Activated T-cell treated with anti-CD3 and anti-CD28 coated beads, Interleukin-2, amount 50 U/mL, for 4 hours (primary cell): ENCODE measurements around the gene FANCE. TPM values are rescaled to one million over a fixed set of nuclear protein-coding genes. Genes with fewer than 3 reads are reported as not detected.

Source experiments
- total RNA-seq, 3 donors: library from RNA; stranded (reverse); gene quantifications; one replicate each; pipeline ENCODE4 v1.2.1, GENCODE V29; 2021

Gene FANCE
- total RNA-seq, 3 donors from 2014 or later = 23.1 to 26.6 (median 24.8) TPM

Other genes with a start within 250 kb of the FANCE start
- gene SCUBE3, start 238.4 kb upstream of the FANCE start, total RNA-seq = under 1 TPM in 1 of 3 donors, not detected in 2; 0.03 TPM
- gene ZNF76, start 192.6 kb upstream of the FANCE start, total RNA-seq = 10 to 100 TPM; 22.9 to 24.3 (median 24.1) TPM
- gene DEF6, start 154.5 kb upstream of the FANCE start, total RNA-seq = 10 to 100 TPM; 63.0 to 72.7 (median 68.9) TPM
- 10 to 100 TPM; 15.4 to 17.4 (median 16.9) TPM for gene PPARD, start 109.8 kb upstream of the FANCE start, total RNA-seq
- gene RPL10A, start 16.1 kb downstream of the FANCE start, total RNA-seq = 1,000 to 10,000 TPM; 1,745 to 1,992 (median 1,956) TPM
- 1 to 10 TPM in 2 of 3 donors, under 1 TPM in 1; 0.94 to 2.2 (median 1.4) TPM for gene TEAD3, start 44.7 kb downstream of the FANCE start, total RNA-seq
- not detected for gene TULP1, start 60.6 kb downstream of the FANCE start, total RNA-seq
- 10 to 100 TPM; 46.5 to 62.3 (median 59.9) TPM for gene FKBP5, start 236.6 kb downstream of the FANCE start, total RNA-seq